ENCODE data around the gene CLEC11A.

- TF ChIP-seq CTCF (conservative IDR thresholded peaks at IDR 0.05; ENCODE audit: low read length) (no peak), EZH2phosphoT487 (IDR thresholded peaks at IDR 0.05; ENCODE audit: borderline replicate concordance) (no peak)
These were observed 12.7 kb downstream of the CLEC11A start for GRCh38 chr19:50735869-50736268.
